Sciatic nerve (tissue), 2 donors: Measurements from ENCODE around the gene ERCC6L. TPM values are rescaled to one million over a fixed set of nuclear protein-coding genes. Genes with fewer than 3 reads are reported as not detected.
"Not testable (repeated sequence)": the region's sequence is repeated elsewhere in the genome, so short reads cannot be mapped to it uniquely, and the experiment has no call there.

Experiments used
- ATAC-seq: fragments of 200-7000 bp; cut with Tn5 transposase; one replicate; pipeline ENCODE4 v1.9.1; 2020; ENCODE audit warnings: mild to moderate bottlenecking, moderate library complexity
- DNase-seq: peaks from one replicate; pipeline ENCODE4 v3.0.0-alpha.2; 2020; ENCODE audit warnings: low spot score
- intact Hi-C: fragments of 100-400 bp; cut with DNase I; formaldehyde crosslinking; loops from one replicate; pipeline ENCODE4 v1.14.2; 2022
- total RNA-seq: library from RNA; stranded (reverse); fragmentation: NEBNext Ultra II Directional; extraction: Animal tissue kit (Norgen Biotek cat#: 25700); gene quantifications from one replicate; pipeline ENCODE4 v1.2.1, GENCODE V29; 2021
- donor health status: DM: no; HTN: no; CAD: no.
- donor health status: DM: no; HTN: no; CAD: no.

Gene ERCC6L
- total RNA-seq, 1 donor from 2014 or later = 0.09 TPM

DNA sequence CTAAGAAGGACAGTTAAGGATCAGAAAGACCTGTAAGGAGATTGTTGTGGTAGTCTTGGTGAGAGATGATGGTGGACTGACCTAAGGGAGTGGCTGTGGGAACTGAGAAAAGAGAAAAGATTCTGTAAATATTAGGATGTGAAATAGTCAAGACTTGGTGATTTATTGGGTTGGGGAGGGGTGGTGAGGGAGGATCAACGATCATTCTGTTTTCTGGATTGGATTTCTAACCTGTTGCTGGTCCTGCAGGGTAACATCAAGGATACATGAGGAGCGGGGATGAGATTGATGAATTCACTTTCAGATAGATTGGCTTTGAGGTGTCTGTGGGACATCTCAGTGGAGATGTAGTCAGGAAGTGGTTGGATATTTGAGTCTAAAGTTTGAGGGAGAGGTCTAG lies 55.9 kb downstream of the ERCC6L start:
- intact Hi-C loops = no loop called here
- DNase-seq (no peak), ATAC-seq (no peak)

DNA sequence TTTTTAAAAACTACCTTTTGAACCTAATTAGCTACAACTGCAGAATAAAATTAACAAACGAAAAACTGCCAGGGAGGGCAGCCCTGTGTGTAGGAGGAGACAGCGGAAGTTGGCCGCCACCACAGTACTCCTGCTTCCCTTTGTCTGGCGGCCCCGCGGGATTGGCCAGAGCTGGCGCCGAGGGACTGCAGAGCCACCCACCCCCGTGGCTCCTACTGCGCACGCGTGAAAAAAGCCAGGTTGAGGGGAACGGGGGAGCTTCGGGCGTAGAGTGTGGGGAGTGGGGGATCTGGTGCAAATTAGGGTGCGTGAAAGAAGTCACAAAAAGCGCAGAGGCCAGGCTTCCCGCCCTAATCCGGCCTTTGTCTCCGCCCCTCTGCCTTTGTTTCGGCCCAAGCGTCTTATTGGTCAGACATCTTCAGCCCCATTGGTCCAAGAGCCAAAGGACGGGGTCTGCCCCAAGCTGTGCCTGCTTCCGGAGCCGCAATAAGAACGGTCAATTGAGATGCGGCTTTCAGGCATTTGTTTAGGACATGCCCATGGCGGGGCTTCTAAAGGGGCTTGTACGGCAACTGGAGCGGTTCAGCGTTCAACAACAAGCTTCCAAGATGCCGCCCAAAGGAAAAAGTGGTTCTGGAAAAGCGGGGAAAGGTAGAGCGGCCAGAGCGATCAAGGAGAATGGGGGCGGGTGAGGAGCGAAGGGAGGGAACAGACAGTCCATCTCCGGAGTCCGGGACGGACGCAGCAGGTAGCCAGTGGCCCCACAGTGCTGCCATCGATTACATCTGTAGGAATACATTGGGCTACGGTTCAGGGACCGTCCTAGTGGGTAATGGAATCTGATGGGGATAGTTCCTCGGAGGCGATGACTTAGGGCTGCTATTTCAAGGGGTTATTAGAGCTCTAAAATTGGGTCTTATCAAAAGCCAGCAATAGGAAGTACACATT lies 57.4 kb downstream of the ERCC6L start, which contains the start of gene PIN4:
TSS of gene PIN4 (plus strand) at position 580 of the 948 bp plus-strand sequence. CDS start at position 609, 29 bp downstream.
- intact Hi-C loops = no loop called here
- ATAC-seq (peak; percentile 99), DNase-seq (peak; percentile 89)

DNA sequence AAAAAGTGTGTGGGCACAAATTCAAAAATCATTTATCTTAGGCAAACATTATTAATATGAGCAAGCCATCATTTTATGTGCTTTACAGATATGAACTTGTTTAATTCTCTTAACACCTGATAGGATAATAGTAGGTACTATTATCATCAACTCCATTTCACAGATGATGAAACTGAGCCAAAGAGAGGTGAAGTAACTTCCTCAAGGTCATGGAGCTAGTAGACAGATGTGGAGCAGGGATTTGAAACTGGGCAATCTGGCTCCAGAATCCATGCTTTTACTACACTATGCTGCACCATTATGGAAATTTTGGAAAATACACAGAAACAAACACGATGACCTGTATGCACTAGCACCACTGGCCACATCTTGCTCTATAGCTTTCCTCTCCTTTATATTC lies 58.3 kb downstream of the ERCC6L start:
- intact Hi-C loops = no loop called here
- DNase-seq (no peak), ATAC-seq (no peak)

DNA sequence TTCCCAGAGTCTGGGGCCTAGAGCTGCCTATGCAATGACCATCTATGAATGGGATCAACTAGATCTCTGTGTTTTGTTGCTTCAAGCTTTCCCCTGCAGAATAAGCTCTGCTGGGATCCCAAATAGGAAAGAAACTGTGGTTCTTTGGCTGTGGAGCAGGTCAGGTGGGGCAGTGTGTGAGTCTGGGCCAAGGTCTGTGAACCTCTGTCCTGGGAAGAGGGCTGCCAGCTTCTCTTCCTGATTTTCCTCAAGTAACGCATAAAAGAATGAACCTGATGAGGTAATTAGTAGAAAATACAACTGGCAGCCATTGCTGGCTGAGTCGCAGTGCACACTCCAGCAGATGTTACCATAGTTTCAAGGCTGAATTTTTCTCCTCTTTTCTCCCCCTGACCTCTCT lies 61.8 kb downstream of the ERCC6L start:
- ATAC-seq (no peak), DNase-seq (no peak)
- intact Hi-C loops = no loop called here

DNA sequence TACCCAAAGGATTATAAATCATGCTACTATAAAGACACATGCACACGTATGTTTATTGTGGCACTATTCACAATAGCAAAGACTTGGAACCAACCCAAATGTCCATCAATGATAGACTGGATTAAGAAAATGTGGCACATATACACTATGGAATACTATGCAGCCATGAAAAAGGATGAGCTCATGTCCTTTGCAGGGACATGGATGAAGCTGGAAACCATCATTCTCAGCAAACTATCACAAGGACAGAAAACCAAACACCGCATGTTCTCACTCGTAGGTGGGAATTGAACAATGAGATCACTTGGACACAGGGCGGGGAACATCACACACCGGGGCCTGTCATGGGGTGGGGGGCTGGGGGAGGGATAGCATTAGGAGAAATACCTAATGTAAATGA lies 62.5 kb downstream of the ERCC6L start:
- intact Hi-C loops, DNase-seq, ATAC-seq: not testable (repeated sequence)

DNA sequence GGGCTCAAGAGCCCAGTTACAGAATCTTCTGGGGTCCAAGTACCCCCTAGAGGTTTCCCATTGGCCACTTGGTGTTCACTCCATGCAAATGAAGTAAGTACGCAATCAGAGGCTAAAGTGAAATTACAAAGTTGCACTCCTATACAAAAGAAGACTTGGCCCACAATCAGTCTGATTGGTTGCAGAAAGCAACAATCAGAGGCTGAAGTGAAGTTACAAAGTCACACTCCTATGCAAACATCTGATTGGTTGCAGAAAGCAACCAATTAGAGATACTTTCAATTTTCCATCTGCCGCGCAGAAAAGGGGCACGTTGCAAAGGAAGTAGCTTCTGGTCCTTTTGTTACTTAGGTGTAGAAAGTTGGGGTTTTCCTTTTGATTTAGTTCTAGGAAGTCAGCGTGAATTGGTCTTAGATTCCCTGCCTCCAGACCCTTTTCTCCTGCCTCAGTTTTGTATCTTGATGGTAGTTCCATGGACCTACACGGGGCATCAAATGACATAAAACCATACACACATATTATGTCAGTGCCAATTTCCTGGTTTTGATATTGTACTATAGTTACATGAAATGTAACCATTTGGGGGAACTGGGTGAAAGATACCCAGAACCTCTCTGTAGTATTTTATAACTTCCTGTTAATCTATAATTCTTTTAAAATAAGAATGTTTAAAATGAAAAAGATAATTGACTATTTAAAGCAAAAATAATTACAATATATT lies 69.7 kb downstream of the ERCC6L start:
- ATAC-seq = no peak
- intact Hi-C loops = no loop called here
- no peak for DNase-seq

DNA sequence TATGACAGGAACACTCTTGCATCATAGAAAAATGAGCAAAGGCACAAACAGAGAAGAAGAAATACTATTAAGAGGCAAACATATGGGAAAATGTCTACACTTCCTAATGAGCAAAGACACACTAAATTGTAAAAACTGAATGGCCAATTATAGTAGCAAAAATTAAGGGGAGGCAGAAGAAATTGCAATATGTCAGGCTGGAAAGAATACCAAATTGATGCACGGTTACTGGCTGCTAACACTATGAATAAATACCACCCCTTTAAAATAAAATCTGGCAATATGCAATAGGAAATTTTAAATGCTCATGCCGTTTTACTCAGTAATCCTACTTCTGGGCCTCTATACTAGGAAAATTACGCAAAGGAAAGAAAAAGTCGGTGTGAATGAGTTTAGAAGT lies 73.3 kb downstream of the ERCC6L start:
- ATAC-seq = no peak
- intact Hi-C loops = no loop called here
- no peak for DNase-seq

DNA sequence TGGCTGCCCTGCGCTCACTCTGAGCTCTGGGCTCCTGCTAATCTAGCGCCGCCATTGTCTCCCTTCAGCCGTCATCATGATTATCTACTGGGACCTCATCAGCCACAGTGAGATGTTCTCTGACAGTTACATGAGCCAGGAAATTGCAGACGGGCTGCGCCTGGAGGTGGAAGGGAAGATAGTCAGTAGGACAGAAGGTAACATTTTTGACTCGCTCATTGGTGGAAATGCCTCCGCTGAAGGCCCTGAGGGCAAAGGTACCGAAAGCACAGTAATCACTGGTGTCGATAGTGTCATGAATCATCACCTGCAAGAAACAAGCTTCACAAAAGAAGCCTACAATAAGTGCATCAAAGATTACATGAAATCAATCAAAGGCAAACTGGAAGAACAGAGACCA lies 79.1 kb downstream of the ERCC6L start:
- intact Hi-C loops = no loop called here
- no peak for DNase-seq
- no peak for ATAC-seq

DNA sequence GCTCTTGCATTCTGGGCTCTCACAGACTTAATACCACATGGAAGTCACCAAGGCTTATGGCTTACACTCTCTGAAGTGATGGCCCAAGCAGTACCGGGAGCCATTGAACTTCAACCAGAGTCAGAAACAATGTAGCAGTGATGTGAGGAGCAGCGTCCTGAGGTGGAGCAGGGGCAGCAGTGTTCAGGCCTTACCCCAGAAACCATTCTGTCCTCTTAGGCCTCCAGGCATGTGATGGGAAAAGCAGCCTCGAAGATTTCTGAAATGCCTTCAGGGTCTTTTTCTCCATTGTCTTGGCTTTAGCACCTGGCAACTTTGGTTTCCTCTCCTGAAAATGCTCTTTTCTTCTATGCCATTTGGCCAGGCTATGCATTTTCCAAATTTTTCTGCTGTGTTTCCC lies 80.1 kb downstream of the ERCC6L start:
- DNase-seq (no peak), ATAC-seq (no peak)
- intact Hi-C loops = no loop called here

Other genes starting within 250 kb of the ERCC6L start
- 16.2 TPM for gene RTL5, start 107.1 kb downstream of the ERCC6L start, total RNA-seq
- gene PIN4, start 57.3 kb downstream of the ERCC6L start, total RNA-seq = 13.3 TPM
- gene RPS4X, start 38.2 kb upstream of the ERCC6L start, total RNA-seq = 830 TPM
- 1.9 TPM for gene CITED1, start 66.9 kb upstream of the ERCC6L start, total RNA-seq